HG02973 (cell line): ENCODE data around the gene LHX5.

Source experiments
- ATAC-seq: cut with Tn5 transposase; IDR thresholded peaks from one replicate; pipeline ENCODE4 v1.9.1; 2021; ENCODE audit warnings: moderate library complexity; ENCODE audit not compliant: unreplicated experiment

LHX5 gene

GRCh38 chr12:113466454-113467141, 5.1 kb downstream of the LHX5 start:
- ATAC-seq, result no peak

- ATAC-seq, result no peak
Observed at GRCh38 chr12:113465808-113466453, 5.7 kb downstream of the LHX5 start.

GRCh38 chr12:113464852-113465719, 6.6 kb downstream of the LHX5 start:
- ATAC-seq, result no peak

- ATAC-seq, result no peak
Observed at GRCh38 chr12:113464452-113464775, 7.3 kb downstream of the LHX5 start.

DNA sequence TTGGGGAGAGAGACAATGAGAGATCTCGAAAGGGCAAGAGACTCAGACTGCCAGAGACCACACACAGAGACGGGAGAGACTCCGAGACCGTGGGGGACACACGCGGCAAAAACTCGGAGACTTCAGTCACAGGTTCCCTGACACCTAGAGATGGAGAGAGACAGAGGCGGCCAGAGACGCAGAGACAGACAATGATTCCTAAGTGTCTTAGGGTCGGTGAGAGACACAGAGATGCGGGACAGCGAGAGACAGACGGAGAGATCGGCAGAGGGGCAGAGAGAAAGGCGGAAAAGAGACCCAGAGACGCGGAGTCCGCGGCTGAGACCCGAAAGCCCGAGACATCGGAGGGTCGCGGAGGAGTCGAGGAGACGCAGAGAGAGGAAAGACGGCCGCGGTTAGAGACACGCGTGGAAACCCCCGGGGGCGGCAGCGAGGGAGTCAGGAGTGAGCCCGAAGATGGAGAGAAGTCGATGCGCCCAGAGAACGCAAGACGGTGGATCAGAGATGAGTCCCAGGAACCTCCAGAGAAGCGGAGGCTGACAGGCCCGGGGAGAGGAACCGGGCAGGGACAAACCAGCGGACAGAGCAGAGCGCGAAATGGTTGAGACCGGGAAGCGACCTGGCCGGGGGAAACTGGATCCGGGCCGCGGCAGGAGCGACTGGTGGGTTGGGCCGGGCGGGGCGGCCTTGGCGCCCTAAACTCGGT, 7.8 kb downstream of the LHX5 start:
- ATAC-seq, result no peak

DNA sequence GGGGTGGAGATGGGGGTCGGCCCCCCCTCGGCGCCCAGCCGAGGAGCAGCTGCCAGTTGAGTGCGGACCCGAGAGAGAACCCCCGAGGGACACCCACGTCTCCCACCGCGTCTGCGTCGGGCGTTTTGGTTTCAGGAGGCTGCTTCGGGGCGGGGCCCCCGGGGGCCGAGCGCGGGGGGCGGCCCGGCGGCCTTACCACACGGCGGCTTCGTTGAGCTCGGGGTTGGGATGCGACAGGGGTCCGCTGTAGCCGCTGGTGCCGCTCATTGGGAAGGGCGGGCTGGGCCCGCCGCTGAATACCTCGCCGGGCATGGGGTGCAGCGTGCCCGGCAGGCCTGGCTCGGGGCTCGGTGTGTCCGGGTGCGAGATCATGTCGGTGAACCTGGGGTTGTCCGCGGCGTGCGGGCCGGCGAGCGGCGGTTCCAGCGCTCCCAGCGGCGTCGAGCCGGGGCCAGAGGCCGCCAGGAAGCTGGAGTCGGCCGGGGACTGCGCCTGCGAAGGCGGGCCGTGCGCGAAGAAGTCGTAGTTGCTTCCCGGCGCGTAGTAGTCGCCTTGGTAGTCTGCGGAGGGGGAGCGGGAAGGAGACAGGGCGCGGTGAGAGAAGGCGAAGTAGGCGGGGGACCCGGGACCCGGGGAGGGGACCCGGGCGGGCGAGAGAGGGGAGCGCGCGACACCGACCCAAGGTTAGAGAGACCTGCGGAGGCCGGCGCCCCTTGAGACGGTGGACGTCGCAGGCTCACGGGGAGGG, 8.5 kb downstream of the LHX5 start:
- ATAC-seq, result no peak

DNA sequence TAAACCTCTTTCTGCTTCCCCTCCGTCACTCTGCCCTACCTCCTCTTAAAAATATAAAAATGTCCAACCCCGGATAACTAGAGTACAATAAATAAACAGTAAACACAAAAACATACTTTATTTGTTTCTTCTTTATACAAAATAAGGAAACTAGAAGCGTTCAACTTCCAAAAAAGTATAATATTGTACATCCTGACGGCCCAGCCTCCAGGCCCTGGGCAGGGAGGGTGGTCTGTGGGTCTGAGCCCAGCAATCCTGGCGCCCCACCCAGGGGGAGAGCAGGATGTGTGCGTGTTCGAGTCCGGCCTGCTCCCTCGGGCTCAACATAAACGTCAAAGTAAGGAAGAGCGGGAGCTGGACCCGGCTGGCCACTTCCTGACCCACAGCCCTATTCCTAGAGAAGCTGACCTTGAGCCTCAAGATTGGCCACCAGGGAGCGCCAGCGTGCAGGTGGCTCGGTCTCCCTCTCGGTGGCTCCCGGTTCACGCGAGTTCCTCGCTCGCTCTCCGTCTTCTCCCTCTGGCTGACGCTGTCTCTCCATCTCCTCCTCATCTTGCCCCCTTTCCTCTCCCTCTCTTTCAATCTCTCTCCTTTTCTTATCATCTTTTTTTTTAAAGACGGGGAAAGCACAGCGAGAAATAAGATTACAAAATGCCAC, 9.4 kb downstream of the LHX5 start:
- ATAC-seq, result no peak

- ATAC-seq, result no peak
Observed at GRCh38 chr12:113461666-113462065, 10.0 kb downstream of the LHX5 start.

DNA sequence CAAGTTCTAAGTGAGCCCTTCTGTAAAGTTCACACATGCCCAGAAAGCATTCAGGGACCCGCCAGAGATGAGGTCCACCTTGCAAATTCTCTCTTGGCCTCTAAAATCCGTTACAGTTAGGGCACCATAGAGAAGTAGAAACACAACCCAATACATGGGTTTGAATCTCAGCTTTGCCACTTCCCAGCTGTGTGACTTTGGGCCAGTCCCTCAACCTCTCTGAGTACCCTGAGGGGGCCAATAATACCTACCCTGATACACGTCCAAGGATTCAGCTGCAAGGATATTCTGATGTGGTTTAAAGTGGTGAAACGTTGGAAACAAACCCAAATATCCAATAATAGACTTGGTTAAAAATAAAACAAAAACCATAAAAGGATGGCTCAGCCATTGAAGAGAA, 11.7 kb downstream of the LHX5 start:
- ATAC-seq, result no peak

DNA sequence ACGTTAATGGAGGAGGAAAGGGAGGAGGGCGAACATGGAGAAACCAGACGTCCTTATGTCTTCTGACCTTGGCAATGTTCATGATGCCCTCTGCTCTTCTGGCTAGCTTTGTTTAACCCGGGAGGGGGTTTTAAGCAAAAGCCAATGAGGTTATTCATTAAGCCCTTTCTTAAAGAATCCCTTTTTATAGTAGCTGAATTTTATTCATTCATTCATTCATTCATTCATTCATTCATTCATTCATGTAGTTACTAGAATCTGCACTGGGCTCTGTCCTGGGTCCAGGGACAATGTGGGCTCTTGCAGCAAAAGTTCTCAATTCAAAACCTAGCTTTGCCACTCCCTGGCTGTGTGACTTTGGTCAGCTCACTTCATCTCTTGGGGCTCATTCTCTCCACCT, 14.0 kb downstream of the LHX5 start:
- no peak for ATAC-seq

DNA sequence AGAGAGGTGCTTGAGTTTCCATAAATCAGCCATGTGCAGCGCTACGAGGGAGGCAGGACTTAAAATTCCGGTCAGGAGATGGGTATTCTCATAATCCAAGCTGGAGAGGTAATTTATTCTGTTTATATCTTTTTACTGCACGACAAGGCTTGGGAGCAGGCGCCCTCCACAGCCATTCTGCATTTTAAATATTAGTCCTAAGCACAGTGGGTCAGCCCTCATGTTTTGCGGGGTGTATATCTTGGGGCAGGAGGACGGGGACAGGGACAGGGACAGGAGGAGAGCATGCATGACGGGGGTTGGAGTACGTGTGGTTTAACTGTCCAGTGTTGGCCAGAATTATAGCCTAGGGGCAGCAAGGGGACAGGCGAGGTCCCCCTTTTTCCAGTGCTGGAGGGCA, 14.5 kb downstream of the LHX5 start:
- ATAC-seq, result no peak

DNA sequence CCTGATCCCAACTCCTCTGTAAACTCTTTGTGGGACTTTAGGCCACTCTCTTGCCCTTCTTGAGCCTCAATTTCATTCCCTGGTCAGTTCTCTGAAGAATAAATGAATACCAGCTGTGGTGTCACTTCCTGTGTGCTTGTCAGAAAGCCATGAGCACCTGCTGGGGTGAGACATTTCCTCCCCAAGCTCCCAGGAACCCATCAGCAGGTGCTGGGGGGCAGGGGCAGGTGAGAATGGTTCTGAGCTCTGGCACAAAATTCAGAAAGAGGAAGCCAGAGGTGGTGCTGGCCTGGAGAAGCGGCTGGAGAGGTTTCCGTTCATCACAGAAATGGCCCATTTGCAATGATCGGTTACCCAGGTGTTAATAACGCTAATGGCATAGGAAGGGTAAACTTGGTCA, 14.9 kb downstream of the LHX5 start:
- ATAC-seq, result no peak

DNA sequence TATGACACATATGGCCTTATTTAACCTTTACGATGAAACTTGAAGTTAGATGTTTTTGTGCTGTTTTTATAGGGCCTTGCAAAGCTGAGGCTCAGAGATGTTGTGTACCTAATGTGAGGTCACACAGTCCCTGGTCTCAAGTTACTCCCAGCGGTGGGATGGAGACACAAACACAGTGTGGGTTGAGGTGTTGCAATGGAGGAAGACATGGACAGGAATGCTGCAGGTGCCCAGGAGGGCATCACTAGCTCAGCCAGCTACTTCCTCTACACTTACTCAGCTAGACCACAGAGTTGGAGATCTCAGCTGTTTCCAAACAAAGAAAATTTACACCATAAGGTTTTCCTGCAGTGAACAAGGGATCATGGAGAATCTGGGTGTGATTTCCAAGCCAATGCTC, 15.5 kb downstream of the LHX5 start:
- no peak for ATAC-seq

GRCh38 chr12:113453330-113453729, 18.3 kb downstream of the LHX5 start:
- no peak for ATAC-seq

DNA sequence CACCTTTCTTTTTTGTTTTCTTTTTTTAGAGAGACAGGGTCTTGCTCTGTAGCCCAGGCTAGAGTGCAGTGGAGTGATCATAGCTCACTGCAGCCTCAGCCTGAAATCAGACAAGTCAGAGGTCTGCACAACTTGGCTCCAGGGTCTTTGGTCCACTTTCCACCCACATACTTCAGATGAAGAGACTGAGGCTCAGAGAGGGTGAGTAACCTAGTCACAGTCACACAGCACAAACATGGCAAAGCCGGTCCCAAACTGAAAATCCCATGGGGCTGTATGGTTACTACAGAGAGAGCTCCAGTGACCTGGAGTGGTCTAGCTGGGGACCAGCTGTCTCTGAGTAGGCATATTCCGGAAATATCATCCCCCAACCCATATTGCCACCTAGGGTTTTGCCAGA, 19.2 kb downstream of the LHX5 start:
- no peak for ATAC-seq

DNA sequence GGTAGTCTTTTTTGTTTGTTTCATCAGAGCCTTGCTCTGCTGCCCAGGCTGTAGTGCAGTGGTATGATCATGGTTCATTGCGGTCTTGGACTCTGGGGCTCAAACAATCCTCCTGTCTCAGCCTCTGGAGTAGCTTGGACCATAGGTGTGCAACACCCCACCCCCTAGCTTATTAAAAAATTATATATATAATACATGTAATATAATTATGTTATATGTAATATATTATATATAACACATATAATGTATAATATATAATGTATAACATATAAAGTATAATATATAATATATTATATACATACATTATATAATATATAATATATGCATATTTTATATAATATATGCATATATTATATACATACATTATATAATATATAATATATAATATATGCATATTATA, 21.8 kb downstream of the LHX5 start:
- no peak for ATAC-seq

DNA sequence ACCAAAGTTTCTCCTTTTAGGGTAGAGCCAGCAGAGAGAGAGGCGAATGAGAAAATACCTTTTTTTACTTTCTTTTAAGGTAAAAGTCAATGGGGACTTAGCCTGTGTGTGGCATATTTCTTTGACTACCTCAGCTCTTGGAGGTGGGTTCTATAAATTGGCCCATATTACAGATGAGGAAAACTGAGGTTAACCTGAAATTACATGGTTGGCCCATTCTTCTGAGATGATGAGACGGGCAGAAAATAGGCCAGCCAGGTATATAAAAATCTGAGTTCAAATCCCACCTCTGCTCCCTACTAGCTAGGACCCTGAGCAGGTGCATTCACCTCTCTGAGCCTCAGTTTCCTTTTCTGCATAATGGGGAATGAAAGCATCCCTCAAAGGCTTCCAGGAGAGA, 22.4 kb downstream of the LHX5 start:
- ATAC-seq, result no peak

DNA sequence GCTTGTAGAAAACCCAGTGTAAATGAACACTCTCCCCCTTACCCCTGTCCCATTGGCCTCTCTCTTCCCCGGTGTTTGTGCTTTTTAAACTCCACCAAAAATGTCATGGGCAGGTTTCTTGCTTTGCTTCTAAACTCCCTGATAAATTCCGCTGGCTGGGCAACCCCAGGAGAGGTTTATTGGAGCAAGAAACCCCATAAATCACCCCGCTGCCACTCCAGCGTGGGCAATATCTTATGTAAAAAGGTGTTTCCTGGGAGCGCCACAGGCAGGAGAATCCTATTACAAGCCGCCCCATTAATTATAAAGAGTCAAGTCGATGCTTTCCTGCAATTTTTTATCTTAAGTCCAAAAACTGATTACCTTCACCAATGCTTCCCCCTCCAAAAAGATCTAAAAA, 22.8 kb downstream of the LHX5 start:
- no peak for ATAC-seq

- no peak for ATAC-seq
Observed at GRCh38 chr12:113445544-113446171, 26.0 kb downstream of the LHX5 start.

- no peak for ATAC-seq
Observed at GRCh38 chr12:113443030-113443539, 28.6 kb downstream of the LHX5 start.
